HG03354 (cell line): ENCODE results near the gene ITGAD.

Source experiments
- ATAC-seq: cut with Tn5 transposase; IDR thresholded peaks from one replicate; pipeline ENCODE4 v1.9.1; 2021; ENCODE audit warnings: mild to moderate bottlenecking; ENCODE audit not compliant: unreplicated experiment, poor library complexity, severe bottlenecking

ITGAD gene

DNA sequence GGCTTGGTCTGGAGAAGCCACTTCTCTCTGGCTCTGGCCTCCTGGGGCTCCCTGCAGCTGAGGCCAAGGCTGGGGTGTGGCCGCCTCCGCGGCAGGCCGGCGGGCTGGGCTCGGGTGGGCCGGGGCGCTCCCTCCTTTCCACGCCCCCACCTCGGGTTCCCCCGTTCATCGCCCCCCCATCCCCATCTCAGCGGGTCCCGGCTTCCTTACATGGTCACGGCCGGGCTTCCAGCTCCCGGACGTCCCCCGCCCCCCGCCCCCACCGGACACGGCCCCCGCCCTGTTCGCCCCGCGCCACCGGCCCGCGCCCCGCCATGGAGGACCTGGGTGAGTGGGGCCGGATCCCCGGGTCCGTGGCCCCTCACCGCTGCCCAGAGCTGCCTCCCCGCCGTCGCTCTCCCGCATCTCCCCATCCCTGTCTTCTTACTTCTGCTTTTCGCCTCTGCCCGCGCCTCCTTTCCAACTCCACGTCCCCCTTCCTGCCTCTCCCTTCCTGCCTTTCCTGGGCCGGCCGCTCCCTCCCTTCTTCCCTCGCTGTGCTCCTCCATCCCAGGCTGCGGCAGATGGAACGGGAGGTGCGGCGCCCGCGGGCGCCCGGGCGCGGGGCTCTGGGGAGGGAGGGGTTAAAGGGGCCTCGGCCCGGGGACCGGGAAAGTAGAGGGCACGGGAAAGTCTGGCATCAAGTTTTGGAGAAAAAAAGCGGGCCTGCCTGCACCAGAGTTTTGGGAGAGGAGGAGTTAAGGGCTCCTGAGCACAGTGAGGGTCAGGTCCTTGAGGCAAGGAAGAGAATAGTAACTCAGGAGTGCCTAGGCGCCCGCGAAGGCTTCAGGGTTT is 79.0 kb downstream of the ITGAD start, which contains the start of gene TGFB1I1:
Gene TGFB1I1, plus strand, starts transcription at position 278 of the 834 bp plus-strand sequence. Its CDS starts 37 bp downstream, at position 315.
- no peak for ATAC-seq

DNA sequence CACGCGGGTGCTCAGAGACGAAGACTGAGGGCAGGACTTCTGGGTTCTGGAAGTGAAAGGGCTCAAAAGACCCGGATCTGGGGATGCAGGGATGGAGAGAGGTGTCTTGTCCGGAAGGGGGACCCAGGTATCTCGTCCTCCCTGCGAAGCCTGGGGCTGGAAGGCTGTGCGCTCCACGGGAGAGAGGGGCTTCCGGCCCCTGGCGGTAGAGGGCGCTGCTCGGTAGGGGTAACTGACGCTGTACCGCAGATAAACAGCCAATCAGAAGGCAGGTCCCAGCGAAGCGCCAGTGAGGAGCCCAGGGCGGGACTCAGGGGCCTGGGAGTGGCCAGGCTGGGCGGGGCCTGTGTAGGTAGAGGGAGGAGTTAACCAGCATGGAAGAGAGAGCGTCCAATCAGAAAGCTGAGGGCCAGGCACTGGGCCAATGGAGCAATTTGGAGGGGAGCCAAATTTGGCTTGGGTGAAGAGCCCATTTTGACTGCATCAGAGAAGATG is 79.6 kb downstream of the ITGAD start:
- peak; percentile 47 for ATAC-seq

DNA sequence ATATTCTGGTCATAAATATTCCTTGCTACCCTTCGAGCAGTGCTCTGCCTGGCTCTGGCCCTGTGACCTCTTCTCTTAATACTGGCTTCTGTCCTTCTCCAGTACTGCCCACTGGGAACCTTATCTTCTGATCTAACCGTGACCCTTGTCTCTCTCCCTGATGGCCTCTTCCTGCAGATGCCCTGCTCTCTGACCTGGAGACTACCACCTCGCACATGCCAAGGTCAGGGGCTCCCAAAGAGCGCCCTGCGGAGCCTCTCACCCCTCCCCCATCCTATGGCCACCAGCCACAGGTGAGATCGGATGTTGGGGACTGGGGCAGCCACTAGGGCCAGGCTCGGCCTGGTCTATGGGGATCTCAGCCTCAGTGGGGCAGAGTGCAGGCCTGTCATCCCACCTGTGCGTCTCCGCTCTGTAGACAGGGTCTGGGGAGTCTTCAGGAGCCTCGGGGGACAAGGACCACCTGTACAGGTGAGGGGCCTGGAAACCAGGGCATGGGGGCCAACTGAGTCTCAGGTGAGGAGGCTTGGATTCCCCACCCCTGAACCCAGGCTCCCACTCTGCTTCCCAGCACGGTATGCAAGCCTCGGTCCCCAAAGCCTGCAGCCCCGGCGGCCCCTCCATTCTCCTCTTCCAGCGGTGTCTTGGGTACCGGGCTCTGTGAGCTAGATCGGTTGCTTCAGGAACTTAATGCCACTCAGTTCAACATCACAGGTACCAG is 80.3 kb downstream of the ITGAD start:
- no peak for ATAC-seq

DNA sequence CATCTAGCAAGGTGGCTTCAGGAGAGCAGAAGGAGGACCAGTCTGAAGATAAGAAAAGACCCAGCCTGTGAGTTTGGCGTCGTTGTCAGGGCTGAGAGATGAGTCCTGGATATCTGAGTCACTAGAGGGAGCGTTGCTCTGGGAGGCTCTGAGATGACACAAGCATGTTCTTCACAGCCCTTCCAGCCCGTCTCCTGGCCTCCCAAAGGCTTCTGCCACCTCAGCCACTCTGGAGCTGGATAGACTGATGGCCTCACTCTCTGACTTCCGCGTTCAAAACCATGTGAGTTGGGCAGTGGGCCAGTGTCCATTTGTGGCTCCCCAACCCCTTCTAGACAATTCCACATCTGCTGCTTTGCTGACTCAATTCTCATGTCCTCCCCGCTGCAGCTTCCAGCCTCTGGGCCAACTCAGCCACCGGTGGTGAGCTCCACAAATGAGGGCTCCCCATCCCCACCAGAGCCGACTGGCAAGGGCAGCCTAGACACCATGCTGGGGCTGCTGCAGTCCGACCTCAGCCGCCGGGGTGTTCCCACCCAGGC is 81.1 kb downstream of the ITGAD start:
- no peak for ATAC-seq

DNA sequence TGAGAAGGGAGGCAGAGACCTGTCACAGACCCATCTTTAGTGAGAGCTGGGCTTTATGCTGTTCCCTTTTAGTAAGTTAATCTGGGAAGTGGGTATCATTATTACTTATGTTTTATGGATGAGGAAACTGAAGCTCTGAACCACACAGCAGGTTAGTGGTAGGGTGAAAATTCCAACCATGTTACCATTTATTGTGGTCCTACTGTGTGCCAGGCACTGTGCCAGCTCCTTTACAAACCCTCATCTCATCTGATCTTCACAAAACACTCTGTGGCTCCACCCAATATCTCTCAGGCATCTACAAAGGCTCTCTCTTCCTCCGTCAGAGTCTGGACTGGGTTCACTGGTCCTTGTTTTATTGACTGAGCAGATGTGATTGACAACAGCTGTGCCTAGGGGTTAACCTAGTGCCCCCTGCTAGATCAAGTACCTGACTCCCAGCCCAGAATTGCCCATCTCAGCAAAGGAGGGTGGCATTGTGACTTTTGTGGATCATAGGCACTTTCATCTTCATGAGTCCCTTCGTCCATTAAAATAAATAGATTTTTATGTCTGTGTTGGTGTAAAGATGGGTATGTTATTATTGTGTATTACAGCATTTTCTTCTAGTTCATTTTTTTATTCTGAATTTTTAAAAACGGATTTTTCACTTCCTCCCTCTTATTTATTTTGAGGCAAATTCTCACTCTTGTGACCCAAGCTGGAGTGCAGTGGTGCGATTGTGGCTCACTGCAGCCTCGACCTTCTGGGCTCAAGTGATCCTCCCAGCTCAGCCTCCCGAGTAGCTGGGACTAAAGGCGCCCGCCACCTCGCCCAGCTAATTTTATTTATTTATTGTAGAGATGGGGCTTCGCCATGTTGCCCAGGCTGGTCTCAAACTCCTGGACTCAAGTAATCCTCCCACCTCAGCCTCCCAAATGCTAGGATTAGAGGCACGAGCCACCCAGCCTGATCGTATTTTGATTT is 81.9 kb downstream of the ITGAD start:
- ATAC-seq, result no peak

- no peak for ATAC-seq
These were observed 82.8 kb downstream of the ITGAD start for GRCh38 chr16:31475946-31476302.
